Measurements from ENCODE around the gene FTCDNL1.

FTCDNL1 gene

DNA sequence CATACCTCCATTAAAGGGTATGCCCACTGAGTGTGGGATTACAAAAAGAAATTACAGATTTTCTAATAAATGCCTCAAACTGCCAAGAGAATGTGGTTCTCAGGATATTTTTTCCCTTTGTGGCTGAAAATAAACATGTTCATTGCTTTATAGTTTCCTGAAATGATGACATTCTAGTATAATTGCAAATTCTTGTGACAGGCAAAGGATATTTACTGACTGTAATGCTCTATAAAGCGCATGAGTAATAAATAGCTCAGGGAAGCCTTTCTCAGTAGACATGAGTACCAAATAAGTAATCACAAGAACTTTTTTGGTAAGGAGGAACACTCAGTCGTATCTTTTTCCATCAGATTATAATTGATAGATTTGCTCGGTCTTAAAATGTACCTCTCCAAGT is 72.3 kb downstream of the FTCDNL1 start:
- FAIRE-seq, result no peak

DNA sequence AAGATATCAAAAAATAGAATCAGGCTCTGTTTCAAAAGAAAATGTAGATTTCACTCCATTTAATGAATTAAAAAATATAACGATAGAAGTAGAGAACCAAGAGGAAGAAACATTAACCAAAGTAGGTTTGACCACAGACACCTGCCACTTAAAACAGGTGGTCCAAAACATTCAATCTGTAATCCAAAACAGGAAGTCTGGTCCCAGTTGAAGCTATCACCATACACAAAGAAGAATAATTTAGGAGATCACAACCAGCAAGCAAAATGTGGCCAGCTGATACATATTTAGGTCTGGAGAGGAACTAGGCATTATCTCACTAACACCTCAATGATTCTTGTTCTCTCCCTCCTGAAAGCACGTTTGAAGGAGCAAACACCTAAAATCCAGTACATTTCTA is 73.1 kb downstream of the FTCDNL1 start:
- no peak for FAIRE-seq

DNA sequence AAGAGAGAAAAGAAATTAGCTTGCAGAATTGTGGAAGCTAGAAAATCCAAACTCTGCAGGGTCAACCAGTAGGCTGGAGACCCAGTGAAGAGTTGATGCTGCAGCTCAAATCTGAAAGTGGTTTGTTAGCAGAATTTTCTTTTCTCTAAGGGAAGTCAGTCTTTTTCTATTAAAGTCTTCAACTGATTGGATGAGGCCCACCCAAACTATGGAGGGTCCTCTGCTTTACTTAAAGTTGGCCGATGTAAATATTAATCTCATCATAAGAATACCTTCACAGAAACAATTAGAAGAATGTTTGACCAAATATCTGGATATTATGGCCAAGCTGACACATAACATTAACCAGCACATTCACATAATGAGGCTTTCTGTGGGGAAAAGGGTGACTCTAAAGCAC is 73.7 kb downstream of the FTCDNL1 start:
- no peak for FAIRE-seq

DNA sequence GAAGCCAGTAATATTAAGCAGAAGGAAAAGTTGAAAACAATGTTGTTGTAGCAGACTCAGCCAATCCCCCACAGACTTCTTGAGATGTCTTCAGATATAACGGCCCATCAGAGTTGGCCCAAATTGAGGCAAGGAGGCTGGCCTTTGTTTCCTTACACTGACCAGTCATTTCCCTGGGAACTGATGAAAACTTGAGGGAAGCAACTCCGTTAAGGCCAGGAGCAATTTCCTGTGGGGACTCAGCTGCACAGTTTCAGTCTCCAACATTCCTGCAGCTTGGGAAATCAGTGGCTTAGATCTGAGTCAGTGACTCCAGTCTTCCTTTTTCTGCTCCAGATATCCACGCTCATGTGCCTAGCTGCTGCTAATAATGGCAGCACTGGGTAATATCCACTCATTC is 75.7 kb downstream of the FTCDNL1 start:
- FAIRE-seq, result no peak

DNA sequence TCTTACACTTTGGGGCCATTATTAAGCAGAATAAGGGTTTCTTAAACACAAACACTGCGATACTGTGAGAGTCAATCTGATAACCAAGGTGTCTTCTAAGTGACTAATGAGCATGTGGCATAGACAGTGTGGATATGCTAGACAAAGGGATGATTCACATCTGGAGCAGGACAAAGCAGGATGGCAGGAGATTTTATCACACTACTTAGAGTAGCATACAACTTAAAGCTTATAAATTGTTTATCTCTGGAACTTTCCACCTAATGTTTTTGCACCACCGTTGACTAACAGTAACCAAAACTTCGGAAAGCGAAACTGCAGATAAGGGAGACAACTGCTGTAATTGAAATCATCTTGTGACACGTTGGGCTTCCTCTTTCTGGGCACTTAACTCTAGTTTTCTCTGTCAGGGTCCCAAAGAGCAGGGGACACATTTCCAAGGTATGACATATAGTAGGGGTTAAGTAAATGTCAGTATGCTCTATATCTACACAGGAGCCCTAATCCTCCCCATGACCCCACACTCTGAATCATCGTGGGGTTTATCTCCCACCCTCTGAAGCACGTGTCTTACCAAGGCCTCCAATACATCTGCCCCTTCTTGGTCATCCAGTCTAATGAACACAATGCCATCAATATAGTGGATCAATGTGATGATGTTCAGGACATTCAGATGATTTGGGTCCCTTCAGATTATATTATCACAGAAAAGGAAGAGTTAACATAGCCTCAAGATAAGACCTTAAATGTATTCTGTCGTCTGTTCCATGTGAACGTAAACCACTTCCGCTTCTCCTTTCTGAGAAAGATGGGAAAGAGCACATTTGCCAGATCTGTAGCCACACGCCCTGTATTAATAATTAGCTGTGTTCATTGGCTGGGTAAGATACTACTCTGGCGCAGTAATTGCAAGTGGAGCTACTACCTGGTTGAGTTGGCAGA is 78.7 kb downstream of the FTCDNL1 start:
- FAIRE-seq, result no peak

DNA sequence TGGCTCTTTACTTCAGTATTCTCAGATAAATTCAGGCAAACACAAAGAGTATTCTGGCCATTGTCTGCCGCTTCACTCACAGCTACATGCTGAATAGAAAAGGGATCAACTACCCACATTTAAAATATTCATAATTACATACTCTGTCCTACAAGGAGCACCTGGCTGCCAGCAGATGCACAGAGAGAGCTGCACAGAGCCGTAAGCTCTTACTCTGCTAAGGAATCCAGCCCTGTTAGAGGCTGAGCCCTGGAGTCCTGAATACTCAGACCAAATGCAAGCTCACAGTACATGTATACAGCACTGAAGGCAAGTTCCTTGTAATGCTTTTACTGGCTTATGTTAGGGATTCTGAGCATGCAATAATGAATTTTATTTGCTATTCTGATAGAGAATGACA is 80.3 kb downstream of the FTCDNL1 start:
- FAIRE-seq, result no peak

DNA sequence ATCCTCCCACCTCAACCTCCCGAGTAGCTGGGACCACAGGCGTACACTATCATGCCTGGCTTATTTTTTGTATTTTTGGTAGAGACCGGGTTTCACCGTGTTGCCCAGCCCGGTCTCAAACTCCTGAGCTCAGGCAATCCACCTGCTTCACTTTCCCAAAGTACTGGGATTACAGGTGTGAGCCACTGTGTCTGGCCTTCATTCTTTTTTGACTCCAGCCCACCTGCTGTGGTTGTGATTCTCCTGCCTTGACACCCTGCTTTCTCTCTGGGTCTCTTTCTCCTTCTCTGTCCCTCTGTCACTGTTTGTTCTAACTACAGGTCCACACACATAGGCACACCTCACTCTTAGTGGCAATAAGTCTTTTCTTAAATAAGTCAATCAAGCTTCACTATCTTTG is 85.3 kb downstream of the FTCDNL1 start:
- FAIRE-seq, result no peak

DNA sequence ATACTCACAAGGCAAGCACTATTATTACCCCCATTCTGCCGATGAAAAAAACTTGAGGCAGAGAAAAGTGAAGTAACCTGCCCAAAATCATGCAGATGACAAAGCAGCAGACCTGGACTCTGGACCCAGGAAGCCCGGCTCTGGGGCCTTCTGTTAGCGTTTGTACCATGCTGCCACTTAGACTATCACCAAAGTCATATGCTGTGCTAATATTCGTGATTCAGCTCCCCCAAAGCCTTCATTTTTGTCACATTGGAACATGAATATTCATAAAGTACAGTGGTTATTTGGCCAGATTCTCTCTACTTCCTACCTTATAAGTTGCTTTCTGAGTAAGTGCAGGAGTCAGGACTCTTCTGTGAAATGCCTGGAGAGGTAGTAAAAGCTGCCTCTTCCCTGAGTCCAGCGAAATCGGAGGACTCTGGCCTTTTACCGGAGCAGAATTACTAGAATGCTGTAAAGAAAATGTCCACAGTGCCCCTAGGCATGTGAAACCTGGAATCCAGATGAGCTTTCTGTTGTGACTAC is 86.7 kb downstream of the FTCDNL1 start:
- FAIRE-seq, result no peak

DNA sequence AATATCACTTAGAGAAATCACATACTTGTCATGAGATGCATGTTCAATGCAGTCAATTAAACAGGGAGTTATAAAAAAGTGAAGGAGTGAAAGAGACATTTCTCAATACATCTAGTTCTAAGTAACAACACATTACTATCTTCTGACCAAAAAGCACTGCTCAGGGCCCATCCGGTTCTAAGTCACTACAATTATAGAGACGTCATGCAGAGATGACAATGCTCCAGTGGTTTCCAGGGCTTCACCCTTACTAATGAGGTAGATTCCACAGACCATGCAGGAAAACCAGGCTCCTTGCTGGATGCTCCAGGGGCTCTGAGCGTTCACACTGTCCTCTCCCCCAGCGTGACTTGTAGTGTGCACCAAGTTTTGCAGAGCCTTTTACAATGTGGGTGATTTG is 88.0 kb downstream of the FTCDNL1 start:
- no peak for FAIRE-seq

DNA sequence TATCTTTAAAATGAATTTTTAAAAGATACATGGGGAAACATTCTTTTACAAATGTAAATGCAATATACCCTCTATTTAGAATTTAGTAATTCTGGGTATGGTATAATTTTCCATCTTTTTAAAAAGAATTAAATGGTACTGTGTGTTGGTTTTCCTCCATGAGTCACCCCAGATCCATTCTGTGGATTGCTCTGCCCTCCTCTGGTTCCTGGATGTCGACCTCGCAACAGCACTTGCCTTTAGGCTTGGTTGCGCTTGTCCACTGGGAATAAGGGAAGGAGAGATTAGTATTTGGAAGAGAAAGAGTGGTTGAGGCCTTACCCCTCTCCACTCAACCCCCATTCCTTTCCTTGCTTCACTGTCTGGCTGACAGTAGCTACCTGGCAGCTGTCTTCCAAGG is 90.4 kb downstream of the FTCDNL1 start:
- no peak for FAIRE-seq

DNA sequence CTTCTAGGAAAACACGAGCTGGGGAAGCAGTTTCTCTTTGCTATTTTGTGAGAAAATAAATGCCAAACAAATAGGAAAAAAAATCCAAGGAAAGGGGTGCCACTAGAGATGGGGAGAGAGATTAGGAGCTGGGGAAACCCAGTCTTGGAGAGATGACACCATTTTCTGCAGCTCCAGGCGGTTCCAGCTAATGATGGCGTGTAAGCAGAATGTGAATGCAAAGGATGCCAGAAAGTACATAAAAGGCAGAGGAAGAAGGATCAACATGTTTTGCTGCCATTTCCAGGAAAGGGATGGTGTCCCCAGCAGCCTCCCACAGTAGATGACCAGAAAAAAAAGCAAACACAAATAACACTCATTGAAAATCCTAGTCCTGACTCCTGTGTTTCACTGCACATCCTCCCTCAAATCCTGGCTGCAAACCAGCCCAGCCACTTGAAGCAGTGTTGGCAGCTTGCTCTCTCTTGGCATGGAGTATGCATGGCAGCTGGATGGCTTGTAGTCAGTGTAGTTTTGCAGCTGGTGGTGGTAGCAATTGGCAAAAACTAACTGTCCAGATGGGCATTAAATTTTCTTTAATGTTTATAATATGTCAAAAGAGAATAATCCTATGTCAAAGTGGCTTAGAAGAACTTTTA is 93.6 kb downstream of the FTCDNL1 start:
- no peak for FAIRE-seq

DNA sequence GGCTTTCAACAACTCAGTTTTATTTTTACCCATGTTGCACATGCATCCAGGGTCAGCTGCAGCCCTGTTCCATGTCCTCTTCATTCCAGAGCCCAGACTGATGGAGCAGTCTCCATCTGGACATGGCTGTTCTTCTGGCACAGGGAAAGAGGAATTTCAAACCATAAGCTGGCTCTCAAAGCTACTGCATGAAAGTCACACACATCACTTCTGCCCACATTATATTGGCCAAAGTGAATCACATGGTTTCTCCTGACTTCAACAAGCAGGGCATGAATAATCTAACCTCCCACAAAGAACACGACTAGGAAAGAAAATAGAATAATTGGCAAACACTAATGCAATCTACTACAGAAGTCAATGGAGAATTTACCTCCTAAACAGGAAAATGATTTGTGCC is 94.2 kb downstream of the FTCDNL1 start:
- FAIRE-seq, result no peak

DNA sequence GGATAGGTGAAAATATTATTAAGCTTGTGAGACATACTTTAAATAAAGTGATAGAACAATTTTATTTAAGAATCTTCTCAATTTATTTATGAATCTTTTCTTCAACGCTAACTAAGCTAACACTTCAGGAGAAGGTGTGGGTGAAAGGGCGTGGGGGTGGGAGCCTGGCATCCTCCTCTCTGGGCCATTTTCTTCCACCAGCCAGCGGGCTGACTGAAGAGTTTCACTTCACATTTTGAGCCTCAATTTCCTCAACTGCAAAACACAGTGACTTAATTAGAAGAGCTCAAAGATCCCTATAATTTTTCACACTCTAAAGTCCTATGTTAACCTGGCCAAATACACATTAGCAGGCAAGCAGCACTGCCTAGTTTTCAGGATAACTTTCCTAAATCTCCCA is 94.8 kb downstream of the FTCDNL1 start:
- FAIRE-seq, result no peak

DNA sequence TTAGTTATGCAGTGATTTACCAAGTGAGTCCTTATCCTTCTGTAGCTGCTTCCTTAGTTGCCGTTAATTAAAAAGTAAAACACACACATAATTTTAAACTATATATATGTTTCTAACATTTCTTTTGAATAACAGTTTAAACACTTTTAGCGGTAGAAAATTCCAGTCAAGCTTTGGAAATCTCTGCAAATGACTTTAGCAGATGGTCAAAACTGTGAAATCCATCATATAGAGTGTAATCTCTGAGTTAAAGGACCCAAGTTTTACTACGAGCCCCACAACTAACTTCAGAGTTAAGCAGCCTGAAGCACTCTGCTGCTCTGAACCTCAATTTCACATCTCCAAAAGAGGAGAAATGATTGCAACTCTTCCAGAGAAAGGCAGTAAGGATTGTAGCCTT is 96.2 kb downstream of the FTCDNL1 start:
- no peak for FAIRE-seq

DNA sequence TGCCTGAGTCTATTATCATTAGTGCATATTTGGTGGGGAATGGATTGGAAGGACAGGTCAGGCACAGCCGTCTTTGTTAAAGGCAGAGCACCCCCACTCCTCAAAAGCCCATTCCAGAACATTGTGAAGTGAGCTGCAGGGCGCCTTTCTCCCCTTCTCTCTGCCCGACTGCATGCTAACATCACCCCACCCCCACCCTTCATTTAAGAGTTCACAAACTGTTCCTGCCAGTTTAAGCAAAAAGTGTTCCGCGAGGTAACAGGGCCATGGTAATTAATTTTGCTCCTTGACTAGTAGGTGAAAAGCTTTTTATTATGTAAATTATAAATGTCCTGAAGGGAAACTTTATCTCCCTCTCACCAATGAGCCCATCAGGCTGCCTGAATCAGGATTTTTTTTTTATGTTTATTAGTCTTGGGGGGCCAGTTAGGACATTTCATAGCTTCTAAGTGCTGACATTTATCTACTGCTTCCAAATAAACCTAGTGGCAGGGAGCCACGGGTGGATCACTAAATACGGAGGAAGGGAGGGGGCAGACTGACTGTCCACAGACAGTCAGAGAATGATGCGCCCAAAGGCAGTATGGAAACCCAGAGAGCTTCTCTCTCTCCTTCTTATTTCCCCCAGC is 99.4 kb downstream of the FTCDNL1 start:
- FAIRE-seq, result no peak

DNA sequence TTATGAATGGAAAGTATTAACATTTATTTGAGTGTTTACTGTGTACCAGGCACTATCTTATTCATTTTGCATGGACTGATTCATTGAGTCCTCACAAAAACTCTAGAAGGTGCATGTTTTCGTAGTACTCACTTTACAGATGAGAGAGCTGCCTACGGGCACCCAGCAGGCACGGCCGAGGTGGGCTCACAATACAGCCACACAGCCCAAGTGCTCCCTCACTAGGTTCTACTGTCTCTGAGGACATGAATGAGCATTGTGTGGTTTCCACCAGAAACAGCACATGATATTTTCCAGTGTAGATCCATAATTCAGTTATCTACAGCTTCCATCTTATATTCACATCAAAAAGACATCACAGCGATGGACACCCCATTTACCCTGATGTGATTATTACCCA is 101.4 kb downstream of the FTCDNL1 start:
- FAIRE-seq, result no peak

DNA sequence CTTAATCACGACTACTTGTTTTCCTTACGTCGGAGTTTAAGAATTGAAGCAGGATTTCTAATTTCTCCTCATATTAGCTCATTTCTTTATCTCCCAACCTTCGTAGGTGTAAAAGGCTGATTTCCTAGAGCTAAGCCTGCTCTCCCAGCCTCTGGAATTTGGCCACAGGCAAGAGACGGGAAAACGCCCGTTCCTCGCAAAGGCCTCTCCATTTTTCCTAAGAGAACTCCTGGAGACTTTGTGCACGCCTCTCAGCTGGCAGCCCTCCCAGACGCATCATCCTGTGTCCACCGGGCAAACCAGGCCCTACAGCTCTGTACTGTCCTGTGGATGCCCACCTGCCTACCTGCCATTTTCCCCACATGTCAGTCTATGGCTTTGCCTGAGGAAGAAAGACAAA is 106.3 kb downstream of the FTCDNL1 start:
- FAIRE-seq, result no peak

DNA sequence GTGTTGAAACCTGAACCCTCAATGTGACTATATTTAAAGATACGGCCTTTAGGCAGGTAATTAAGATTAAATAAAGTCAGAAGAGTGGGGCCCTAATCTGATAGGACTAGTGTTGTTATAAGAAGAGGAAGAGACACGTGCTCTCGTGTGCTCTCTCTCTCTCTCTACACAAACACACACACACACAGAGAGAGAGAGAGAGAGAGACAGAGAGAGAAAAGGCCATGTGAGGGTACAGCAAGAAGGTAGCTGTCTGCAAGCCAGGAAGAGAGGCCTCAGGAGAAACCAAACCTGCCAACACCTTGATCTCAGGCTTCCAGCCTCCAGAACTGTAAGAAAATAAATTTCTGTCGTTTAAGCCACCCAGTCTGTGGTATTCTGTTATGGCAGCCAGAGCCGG is 106.7 kb downstream of the FTCDNL1 start:
- no peak for FAIRE-seq

DNA sequence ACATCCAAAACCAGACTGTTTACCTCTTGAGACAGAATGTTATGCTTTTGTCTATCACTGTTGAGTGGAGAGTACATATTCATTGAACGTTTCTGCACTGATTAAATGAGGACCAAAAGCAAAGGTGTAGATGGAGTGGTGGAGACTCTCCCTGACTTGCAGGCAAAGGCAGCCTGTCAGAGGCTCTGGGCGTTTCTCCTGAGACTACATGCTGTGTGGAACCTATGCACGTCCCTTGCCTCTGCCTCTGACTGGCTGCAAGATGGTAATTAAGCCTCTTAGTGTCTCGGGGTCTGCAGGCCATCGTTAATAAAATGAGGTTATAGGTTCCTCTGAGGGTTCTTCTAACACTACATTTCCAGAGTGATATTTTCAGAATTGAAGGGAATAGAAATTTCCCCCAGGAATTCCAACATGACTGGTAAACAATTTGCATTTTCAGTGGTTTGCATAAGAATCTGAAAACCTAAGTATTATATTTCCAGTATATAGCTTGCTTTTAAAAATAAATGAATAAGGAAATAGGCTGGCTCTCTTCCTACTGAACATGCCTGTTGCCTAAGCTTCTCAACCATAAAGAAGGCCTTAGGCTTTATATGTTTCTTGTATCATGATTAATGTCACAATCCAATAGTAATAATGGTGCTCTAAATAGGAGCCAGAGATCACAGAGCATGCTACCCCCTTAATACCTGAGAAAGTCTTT is 107.4 kb downstream of the FTCDNL1 start:
- FAIRE-seq, result no peak

DNA sequence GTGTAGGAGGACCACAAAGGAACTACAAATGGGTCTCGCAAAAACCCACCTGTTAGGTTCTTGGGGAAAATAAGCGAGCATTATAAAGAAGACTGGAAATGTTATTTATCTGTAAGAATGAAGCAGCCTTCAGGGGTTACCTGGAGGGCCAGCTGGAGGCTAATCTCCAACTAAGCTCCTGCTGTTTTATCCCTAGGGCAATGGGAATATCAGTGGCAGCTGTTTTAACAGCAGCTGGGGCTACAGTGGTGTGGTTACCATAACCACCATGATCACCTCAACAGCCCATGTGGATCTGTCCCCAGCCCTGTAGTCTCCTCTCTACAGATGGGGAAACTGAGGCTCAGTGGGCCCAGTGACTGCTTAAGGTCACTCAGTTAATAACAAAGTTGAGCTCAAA is 108.1 kb downstream of the FTCDNL1 start:
- no peak for FAIRE-seq

DNA sequence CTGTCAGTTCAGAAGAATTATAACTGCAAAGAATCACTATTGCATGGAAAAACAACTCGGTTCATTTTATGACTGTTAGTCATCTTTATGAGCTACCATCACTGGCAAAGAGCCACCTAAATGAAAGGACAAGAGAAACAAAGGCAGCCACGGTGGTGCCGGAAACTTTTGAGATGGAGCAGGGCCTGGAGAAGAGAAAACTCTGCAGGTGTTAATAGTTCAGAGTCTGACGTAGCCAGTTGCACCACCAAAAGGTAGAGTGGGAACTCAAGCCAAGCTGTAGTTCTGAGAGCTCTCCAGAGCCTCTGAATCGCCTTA is 110.9 kb downstream of the FTCDNL1 start:
- no peak for FAIRE-seq

DNA sequence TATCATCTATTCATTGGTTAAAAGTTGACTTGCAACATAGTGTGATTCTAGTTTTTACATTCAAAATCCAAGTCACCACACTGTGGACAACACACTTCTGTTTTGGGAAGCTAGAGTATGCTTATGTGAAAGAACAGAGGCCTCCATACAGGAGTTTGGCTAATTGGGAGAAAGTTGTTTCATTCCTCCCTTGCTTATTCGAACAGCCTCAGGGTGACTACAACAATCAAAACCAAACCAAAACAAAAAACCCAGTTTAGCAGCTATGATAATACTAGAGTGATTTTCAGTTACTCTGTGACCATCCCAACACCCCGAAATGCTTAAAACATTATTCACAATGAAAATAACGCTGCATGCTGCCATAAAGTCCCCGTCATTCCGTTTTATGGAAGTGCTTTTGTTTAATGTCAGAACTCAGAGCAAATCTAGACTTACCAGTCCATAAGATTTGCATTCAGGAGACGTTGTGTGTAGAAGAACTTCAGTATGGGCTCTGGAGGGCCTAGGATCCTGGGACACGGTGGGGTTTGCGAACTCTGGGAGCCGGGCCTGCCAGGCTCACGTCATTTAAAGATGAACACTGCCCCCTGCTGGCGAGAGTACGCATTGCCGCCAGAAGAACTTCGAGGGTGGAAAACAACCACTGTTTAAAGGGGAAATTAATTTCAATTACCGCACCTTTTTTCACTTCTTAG is 111.4 kb downstream of the FTCDNL1 start:
- FAIRE-seq, result peak; percentile 57
